GM19035 (cell line): Measurements from ENCODE around the gene TIE1.

Experiments used
- ATAC-seq: cut with Tn5 transposase; IDR thresholded peaks from one replicate; pipeline ENCODE4 v1.9.1; 2021; ENCODE audit not compliant: unreplicated experiment

The TIE1 gene

DNA sequence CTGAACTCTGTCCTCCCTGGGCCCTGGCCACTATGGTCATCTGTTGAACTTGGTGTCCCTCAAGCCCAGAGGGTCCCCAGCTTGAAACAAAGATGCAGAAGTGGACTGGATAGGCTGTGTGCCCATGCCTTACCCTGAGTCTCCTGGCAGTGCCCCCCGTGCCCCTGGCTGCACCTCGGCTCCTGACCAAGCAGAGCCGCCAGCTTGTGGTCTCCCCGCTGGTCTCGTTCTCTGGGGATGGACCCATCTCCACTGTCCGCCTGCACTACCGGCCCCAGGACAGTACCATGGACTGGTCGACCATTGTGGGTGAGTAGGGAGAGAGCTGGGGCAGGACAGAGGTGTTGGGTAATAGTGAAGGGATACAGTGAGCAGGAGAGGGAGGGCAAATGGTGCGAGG, 10.7 kb downstream of the TIE1 start:
- ATAC-seq, result no peak

DNA sequence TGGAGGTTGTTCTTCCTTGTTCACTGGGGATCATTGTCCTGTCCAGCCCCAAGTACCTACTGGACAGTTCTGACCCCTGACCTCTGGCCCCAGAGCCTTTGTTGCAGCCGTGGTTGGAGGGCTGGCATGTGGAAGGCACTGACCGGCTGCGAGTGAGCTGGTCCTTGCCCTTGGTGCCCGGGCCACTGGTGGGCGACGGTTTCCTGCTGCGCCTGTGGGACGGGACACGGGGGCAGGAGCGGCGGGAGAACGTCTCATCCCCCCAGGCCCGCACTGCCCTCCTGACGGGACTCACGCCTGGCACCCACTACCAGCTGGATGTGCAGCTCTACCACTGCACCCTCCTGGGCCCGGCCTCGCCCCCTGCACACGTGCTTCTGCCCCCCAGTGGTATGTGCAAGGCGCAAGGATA, 11.4 kb downstream of the TIE1 start:
- ATAC-seq, result no peak

DNA sequence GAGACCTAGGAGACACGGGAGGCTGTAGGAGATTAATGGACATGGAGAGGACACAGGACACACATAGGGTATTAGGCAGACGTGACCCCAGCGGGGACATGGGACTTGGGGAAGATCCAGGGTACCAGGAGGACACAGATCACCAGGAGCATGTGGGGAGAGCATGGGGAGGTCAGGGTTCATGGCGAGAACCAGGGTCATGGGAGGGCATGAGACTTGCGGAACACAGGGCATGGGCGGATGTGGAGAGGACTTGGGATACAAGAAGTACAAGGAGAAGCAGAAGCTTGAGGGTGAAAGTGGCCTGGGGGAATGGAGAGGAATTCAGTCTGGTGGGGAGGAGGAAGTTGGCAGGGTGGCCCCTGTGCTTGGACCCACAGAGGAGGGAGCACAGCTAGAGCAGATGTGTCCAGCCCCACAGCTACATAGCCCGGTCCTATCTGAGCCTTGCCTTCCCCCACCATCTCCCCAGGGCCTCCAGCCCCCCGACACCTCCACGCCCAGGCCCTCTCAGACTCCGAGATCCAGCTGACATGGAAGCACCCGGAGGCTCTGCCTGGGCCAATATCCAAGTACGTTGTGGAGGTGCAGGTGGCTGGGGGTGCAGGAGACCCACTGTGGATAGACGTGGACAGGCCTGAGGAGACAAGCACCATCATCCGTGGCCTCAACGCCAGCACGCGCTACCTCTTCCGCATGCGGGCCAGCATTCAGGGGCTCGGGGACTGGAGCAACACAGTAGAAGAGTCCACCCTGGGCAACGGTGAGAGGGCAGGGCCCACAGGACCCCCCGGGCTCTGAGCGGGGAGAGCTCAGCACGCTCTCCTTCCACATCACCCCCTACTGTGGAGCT, 12.1 kb downstream of the TIE1 start:
- no peak for ATAC-seq

DNA sequence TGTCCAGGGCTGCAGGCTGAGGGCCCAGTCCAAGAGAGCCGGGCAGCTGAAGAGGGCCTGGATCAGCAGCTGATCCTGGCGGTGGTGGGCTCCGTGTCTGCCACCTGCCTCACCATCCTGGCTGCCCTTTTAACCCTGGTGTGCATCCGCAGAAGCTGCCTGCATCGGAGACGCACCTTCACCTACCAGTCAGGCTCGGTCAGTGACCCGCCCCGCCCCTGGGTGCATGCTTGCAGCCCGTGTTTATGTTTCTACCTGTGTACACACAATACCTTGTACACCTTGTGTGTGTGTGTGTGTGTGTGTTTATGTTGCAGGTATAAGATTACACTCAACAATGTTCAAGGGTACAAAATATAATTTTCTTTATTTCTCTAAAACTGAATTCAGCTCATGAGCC, 13.0 kb downstream of the TIE1 start:
- no peak for ATAC-seq

DNA sequence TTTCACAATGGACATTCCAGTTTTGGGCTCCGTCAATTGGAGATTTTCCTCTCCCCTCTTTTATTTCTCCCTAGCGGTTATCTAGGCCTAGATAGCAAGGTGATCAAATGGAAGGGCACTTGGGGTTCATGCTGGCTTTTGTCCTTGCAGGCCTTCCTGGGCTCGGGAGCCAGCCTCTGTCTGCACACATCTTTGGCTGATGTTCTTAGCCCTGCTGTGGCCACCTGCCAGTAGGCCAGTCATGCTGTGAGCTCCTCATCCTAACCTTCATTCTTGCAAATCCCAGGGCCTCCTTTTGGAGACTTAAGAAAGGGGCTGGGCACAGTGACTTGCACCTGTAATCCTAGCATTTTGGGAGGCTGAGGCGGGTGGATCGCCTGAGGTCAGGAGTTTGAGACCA, 13.5 kb downstream of the TIE1 start:
- no peak for ATAC-seq

DNA sequence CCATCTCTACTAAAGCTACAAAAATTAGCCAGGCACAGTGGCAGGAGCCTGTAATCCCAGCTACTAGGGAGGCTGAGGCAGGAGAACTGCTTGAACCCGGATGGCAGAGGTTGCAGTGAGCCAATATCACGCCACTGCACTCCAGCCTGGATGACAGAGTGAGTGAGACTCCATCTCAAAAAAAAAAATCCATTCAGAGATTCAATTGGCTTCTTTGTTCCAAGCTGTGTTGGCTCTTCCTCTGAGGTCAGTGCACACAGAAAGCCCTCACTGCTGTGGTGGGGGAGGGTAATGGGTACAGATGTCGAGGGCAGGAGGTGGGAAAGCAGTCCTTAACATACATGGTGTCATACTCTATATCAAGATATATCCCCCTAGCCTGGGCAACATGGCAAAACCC, 14.7 kb downstream of the TIE1 start:
- no peak for ATAC-seq

DNA sequence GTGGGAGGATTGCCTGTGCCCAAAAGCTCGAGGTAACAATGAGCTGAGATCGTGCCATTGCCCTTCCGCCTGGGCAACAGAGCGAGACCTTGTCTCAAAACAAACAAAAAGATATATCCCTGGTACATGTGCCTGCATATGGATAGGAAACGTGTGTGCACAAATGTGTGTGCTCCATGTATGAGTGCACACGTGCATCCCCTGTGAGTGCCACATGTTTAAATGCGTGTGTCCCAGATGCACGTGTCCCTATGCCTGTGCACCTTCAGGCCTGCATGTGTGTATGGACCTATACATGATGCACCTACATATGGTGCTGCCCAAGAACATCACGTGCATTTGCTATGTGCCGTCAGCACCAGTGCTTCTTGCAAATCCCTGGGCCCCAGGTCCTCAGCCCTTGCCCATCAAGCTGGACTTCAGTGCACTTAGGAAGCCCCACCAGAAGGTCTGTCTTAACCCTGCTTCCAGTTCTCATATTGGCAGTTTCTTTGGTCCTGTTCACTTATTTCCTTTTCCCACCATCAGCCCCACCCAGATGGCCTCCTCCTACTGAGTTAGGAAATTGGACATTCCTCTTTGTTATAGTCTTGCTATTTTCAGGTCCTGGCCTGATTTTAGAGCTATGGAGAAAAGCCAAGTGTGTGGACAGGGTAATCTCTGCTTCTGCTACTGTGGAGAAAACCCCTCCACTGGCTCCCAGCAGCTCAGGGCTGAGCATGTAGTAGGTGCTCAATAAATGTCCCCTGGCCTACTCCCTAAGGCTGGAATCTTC, 15.4 kb downstream of the TIE1 start:
- no peak for ATAC-seq

DNA sequence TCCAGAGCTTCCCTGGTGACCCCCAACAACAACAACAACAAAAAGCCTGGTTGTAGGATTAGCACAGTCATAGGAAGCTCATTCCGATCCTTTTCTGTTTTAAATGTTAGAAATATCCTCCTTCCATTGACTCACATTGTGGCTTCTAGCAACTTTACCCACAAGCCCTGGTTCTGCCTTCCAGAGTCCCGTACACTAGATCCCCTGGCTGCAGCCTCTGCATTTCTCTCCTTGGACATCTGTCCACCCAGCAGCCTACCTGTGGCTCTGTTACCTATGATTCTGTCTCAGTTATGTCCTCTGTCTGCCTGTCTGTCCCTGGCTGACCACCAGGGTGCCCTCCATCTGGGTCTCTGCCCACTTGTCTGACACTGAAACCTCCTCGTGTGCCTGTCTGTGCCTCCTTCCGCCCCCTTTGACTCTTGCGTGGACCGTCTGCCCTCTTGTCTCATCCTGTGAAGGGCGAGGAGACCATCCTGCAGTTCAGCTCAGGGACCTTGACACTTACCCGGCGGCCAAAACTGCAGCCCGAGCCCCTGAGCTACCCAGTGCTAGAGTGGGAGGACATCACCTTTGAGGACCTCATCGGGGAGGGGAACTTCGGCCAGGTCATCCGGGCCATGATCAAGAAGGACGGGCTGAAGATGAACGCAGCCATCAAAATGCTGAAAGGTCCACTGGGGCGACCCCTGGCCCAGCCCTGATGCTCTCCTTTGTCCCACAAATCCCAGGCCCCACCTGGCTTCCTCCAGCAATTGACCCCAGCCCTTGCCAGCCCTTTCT, 16.1 kb downstream of the TIE1 start:
- ATAC-seq, result no peak

DNA sequence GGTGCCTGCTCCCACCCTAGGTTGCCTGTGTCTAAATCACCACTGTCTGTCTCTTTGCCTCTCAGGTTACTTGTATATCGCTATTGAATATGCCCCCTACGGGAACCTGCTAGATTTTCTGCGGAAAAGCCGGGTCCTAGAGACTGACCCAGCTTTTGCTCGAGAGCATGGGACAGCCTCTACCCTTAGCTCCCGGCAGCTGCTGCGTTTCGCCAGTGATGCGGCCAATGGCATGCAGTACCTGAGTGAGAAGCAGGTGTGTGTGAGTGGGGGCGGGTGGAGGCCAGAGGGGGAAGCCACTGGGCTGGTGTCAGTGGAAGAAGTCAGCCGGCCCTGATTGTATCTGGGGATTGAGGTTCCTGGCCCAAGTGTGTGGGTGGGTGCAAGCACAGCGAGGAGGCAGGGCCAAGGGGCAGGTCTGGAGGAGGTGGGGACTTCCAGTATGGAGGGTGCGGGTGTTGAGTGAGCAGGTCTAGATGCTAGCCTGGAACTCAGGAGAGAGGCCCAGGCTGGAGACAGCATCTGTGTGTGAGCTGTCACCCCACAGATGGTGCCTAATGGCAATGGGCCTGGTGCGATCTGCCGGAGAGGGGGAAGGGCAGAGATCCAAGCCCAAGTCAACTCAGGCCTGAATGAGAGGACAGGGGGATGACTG, 17.2 kb downstream of the TIE1 start:
- no peak for ATAC-seq

DNA sequence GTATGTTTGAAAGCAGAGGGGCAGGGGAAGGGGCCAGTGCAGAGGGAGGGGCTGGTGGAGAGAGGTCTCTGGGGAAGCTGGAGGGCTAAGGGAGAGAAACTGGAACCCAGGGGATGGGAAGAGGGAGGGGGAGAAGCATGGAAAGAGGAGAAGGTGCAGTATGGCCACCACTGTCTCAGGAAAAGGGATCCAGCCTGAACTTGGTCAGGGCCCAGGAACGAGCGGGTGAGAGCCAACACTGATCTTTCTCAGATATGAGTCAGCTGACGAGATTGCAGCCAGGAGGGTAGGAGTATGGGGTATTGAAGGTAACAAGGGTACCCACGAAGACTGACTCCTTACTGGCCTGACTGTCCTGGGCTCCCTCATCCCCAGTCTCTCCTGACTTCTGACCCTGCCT, 18.0 kb downstream of the TIE1 start:
- no peak for ATAC-seq

DNA sequence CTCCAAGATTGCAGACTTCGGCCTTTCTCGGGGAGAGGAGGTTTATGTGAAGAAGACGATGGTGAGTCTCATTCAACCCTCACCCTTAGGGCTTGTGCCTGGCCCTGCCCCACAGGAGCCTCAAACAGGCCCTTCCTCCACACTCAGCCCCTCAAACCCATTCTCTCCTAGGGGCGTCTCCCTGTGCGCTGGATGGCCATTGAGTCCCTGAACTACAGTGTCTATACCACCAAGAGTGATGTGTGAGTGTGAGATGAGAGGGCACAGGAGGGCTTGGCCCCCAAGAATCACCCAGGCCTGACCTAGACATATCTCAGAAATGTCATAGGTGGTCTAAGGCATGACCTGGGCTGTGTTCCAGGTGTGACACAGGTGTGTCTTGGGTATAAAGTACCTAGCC, 18.5 kb downstream of the TIE1 start:
- ATAC-seq, result no peak

DNA sequence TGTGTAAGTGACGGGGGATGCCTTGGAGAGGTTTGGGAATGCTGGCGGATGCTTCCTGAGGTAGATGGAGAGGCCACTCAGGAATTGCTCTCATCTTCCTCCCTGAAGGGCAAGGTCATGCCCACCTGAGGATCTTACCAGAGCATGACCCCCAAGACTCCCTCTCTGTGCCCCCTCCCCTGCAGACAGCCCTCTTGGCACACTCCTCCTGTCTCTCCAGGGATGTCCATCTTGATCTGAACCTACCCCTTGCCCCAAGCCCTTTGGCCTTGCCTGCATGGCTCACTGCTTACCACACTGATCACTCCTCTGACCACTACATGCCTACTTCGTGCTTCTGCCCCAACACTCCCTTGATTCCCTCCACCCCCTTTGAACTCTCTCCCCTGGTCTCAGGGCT, 19.0 kb downstream of the TIE1 start:
- ATAC-seq, result no peak

DNA sequence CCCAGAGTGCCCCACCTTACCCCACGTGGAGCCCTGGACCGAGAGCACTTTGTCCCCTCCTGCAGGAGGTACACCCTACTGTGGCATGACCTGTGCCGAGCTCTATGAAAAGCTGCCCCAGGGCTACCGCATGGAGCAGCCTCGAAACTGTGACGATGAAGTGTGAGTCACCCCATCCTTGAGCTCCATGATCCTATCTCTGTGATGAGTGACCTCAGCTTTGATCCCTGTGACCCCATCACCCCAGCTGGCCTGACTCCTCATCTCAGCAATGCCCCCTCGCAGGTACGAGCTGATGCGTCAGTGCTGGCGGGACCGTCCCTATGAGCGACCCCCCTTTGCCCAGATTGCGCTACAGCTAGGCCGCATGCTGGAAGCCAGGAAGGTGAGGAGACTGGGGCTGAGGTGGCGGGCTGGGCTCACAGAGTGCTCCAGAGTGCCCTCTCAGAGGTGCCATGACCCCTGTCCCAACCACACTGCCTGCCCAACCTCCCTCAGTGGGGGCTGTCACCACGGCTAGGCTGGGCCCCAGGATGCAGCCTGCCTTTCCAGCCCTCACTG, 20.6 kb downstream of the TIE1 start:
- ATAC-seq, result no peak

DNA sequence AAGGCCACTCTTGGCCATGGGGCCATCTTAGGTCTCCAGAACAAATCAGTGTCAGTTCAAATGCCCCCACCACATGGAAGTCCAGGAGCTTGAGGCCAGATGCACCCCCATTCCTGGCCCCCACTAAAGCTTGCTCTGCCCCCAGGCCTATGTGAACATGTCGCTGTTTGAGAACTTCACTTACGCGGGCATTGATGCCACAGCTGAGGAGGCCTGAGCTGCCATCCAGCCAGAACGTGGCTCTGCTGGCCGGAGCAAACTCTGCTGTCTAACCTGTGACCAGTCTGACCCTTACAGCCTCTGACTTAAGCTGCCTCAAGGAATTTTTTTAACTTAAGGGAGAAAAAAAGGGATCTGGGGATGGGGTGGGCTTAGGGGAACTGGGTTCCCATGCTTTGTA, 21.7 kb downstream of the TIE1 start:
- no peak for ATAC-seq

DNA sequence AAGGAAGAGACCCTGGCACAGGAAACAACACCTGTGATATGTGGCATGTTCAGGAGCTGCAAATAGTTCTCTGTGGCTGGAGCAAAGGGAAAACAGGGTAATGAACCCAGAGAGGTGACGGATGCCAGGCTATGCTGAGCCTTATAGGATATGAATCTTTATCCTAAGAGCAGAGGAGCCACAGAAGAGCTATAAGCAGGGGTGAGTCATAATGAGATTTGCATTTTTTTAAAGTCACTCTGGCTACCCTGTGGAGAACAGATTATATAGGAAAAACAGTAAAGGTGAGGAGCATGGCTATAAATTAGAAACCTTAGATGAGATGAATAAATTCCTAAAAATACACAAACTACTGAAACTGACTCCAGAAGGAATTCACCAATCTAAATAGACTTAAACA, 24.0 kb downstream of the TIE1 start:
- ATAC-seq, result no peak

DNA sequence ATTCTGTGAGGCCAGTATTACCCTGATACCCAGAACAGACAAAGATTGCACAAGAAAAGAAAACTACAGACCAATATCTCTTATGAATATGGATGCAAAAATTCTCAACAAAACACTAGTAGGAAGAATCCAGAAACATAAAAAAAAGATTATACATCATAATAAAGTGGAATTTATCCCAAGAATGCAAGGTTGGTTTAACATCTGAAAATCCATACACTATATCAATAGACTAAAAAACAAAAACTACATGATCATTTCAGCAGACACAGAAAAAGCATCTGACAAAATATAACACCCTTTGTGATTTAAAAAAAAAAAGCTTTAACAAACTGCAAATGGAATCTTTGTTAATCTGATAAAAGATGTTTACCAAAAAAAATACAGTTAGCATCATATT, 24.6 kb downstream of the TIE1 start:
- no peak for ATAC-seq

DNA sequence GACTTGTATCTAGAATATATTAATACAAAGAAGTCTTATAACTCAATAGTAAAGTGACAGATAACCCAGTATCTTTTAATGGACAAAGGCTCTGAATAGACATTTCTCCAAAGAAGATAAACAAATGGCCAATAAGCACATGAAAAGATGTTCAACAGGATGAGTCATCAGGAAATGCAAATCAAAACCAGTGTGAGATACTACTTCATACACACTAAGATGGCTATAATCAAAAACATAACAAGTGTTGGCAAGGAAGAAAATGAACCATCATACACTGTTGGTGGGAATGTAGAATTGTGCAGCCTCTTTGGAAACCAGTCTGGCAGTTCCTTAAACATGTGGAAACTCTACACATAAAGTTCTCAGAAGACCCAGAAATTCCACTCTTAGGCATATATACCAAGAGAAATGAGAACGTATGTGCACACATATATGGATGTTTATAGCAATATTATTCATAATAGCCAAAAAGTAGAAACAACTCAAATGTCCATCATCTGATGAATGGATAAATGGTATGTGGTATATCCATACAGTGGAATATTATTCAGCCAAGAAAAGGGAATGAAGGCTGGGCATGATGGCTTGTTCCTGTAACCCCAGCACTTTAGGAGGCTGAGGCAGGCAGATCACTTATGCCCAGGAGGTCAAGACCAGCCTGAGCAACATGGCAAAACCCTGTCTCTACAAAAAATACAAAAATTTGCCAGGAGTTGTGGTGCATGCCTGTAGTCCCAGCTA, 26.9 kb downstream of the TIE1 start:
- ATAC-seq, result no peak

DNA sequence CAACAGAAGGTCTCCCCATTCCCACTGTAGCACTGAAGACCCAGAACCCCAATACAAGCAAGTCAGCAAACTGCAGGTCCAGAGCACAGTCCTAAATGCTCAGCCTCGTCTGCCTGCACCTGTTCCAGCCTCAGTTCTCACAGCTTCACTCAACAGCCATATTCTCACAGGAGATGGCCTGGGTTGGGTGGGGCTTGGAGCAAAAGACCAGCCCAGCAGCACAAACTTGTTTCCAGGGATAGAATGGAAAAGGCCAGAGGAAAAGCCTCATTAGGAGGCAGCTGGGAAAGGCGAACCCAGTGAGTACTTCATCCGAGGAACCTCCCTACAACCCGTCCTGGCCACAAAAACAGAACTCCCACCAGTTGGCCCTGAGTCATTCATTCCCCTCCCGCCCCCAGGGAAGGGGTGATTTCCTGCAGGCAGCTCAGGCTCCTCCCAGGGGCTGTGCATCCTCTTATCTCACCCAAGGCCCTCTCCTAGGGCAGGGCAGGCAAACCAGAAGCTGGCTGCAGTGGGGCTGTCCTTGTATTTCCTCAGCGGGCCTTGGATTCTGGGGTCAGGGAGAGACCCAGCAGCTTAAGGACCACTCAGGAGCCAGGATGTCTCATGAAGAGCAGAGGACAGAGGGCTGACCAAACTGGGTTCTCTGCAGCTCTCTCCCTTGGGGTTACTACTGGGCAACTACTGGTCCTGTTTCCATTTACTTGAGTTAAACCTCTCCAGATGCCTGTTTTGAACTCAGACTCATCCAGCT, 29.4 kb downstream of the TIE1 start:
- no peak for ATAC-seq

DNA sequence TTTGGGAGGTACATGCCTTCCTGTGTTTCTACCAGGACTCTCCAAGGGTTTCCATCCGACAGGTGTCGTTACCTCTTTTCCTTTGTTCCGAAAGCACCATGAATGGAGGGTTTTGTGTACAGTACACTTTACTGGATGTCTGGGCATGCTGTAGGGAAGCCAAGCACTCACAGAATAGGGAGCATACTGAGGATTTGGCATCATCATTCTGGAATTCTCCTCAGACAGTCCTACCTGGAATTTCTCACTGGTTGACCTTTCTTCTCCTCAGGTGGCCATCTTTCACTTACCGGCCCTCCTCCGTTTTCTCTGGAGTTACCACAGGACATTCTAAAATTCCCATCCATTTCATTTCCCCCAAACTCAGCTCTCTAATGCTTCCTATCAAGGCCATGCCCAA, 30.9 kb downstream of the TIE1 start:
- ATAC-seq, result no peak
